Measurements from ENCODE around the gene TNS4. TPM values are rescaled to one million over a fixed set of nuclear protein-coding genes. Genes with fewer than 3 reads are reported as not detected.
A peak's percentile ranks its signal among the peaks of the same experiment; 100 is the strongest.

Gene TNS4
- total RNA-seq, 1 experiment from 2014 or later = 127 TPM

- peaks cover 63% of the 10 kb centered on the region for H3K79me2 ChIP-seq (ENCODE audit: low read length)
- H2AFZ ChIP-seq (ENCODE audit: low read length) = no peak overlapping the region
- H3K9me2 ChIP-seq (replicated peaks; ENCODE audit: low read length) = no peaks in the 10 kb centered on the region
- H3K4me3 ChIP-seq (ENCODE audit: low read length) = peak overlapping the region; percentile 81
- peak overlapping the region; percentile 70 for H3K9ac ChIP-seq (ENCODE audit: low read length)
- intact Hi-C loops (cut with micrococcal nuclease) = no loop called here
- peak overlapping the region; percentile 90 for H3K4me2 ChIP-seq (ENCODE audit: low read length)
- H3K27me3 ChIP-seq (ENCODE audit: low read length) = no peaks in the 10 kb centered on the region
- peaks cover 20% of the 10 kb centered on the region; the same call in 1 of the 2 replicates for H4K20me1 ChIP-seq (ENCODE audit: low read length)
- H3K9me3 ChIP-seq (ENCODE audit: low read length) = no peaks in the 10 kb centered on the region
- ATAC-seq (no peak), DNase-seq (no peak)
- TF ChIP-seq, protein P1, sequence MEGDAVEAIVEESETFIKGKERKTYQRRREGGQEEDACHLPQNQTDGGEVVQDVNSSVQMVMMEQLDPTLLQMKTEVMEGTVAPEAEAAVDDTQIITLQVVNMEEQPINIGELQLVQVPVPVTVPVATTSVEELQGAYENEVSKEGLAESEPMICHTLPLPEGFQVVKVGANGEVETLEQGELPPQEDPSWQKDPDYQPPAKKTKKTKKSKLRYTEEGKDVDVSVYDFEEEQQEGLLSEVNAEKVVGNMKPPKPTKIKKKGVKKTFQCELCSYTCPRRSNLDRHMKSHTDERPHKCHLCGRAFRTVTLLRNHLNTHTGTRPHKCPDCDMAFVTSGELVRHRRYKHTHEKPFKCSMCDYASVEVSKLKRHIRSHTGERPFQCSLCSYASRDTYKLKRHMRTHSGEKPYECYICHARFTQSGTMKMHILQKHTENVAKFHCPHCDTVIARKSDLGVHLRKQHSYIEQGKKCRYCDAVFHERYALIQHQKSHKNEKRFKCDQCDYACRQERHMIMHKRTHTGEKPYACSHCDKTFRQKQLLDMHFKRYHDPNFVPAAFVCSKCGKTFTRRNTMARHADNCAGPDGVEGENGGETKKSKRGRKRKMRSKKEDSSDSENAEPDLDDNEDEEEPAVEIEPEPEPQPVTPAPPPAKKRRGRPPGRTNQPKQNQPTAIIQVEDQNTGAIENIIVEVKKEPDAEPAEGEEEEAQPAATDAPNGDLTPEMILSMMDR (conservative IDR thresholded peaks at IDR 0.05; ENCODE audit: low read depth, low read length) = no peak
- TF ChIP-seq EZH2phosphoT487 (IDR thresholded peaks at IDR 0.05; ENCODE audit: borderline replicate concordance, low read length) (no peak), EZH2 (IDR thresholded peaks at IDR 0.05; ENCODE audit: low read length, unreplicated experiment) (no peak)
- peaks cover 3% of the 10 kb centered on the region for H3F3A ChIP-seq (ENCODE audit: low read length, unreplicated experiment)
- H3K4me1 ChIP-seq (ENCODE audit: insufficient read depth, low read length) = peaks cover 34% of the 10 kb centered on the region
- peak overlapping the region; percentile 66 for H3K27ac ChIP-seq (ENCODE audit: low read length)
- ChIA-PET CTCF (no interaction called here), POLR2A (ENCODE audit: unreplicated experiment) (no interaction called here)
- peaks cover 33% of the 10 kb centered on the region for H3K36me3 ChIP-seq (ENCODE audit: low read depth, low read length)
- BruUV-seq (replicated peaks) = no TSS peak
Measured at GRCh38 chr17:40500709-40501108, 714 bp downstream of the TNS4 start.

DNA sequence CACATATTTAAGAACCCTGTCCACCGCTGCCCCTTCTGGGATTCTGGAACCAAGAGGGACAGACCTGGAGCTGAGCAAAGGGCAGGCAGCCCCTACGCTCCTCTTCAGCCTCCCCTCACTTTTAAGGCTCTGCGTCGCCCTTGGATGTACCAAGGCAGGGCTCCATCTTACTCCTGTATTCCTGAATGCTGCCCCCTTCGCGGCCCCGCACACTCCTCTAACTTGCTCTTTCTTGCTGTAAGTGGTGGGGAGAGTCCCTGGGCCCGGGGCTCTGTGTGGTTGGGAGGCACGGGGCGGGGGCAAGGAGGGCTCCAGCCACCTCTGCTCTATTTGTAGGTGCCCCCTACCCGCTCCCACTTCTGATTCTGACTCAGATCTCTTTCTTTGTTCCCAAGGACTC is 1.2 kb downstream of the TNS4 start:
- CTCF ChIA-PET = no interaction called here
- H2AFZ ChIP-seq (ENCODE audit: low read length) = no peak overlapping the region
- no peaks in the 10 kb centered on the region for H3K9me3 ChIP-seq (ENCODE audit: low read length)

More for the DNA sequence above, 1.2 kb downstream of the TNS4 start:
- peaks cover 38% of the 10 kb centered on the region for H3K36me3 ChIP-seq (ENCODE audit: low read depth, low read length)
- H3K9ac ChIP-seq (ENCODE audit: low read length) = peak overlapping the region; percentile 70
- peaks cover 68% of the 10 kb centered on the region for H3K79me2 ChIP-seq (ENCODE audit: low read length)
- H3K9me2 ChIP-seq (replicated peaks; ENCODE audit: low read length) = no peaks in the 10 kb centered on the region
- H3K4me3 ChIP-seq (ENCODE audit: low read length) = peak overlapping the region; percentile 81
- peaks cover 20% of the 10 kb centered on the region; the same call in 1 of the 2 replicates for H4K20me1 ChIP-seq (ENCODE audit: low read length)
- no peak for TF ChIP-seq EZH2phosphoT487 (IDR thresholded peaks at IDR 0.05; ENCODE audit: borderline replicate concordance, low read length)
- TF ChIP-seq EZH2 (IDR thresholded peaks at IDR 0.05; ENCODE audit: low read length, unreplicated experiment) = no peak
- TF ChIP-seq, protein P1 (conservative IDR thresholded peaks at IDR 0.05; ENCODE audit: low read depth, low read length) = no peak
- DNase-seq = no peak
- BruUV-seq (replicated peaks) = no TSS peak
- peak overlapping the region; percentile 66 for H3K27ac ChIP-seq (ENCODE audit: low read length)
- peaks cover 3% of the 10 kb centered on the region for H3F3A ChIP-seq (ENCODE audit: low read length, unreplicated experiment)
- H3K4me1 ChIP-seq (ENCODE audit: insufficient read depth, low read length) = peaks cover 39% of the 10 kb centered on the region
- no peak for ATAC-seq
- POLR2A ChIA-PET (ENCODE audit: unreplicated experiment) = interaction anchor here (0.6 kb wide), 1 partner anchor 427 kb away, joined by 3 read pairs; no protein-coding TSS in a partner anchor
- H3K27me3 ChIP-seq (ENCODE audit: low read length) = no peaks in the 10 kb centered on the region
- peak overlapping the region; percentile 90 for H3K4me2 ChIP-seq (ENCODE audit: low read length)
- intact Hi-C loops (cut with micrococcal nuclease) = no loop called here
